Activated T-helper 2 cell treated with anti-CD3 and anti-CD28 coated beads, Interferon-gamma antibody, Interleukin-2, Interleukin-4, amounts not matched to agents 10 μg/mL and 5 μg/mL and 100 μg/mL, durations not matched to agents 14 hours and 24 hours and 36 hours (primary cell): ENCODE results near the gene HHLA2. TPM values are rescaled to one million over a fixed set of nuclear protein-coding genes. Genes with fewer than 3 reads are reported as not detected.
A peak's percentile ranks its signal among the peaks of the same experiment; 100 is the strongest.

ENCODE experiments used
- DNase-seq: peaks from one replicate; pipeline ENCODE4 v3.0.0; 2021; ENCODE audit warnings: low spot score
- H3K27ac Mint-ChIP-seq: one replicate; pipeline ENCODE4 v1.8.0; 2021; ENCODE audit warnings: mixed read lengths
- H3K27me3 Mint-ChIP-seq: one replicate; pipeline ENCODE4 v1.8.0; 2021; ENCODE audit warnings: low read depth, mixed read lengths
- H3K36me3 Mint-ChIP-seq: one replicate; pipeline ENCODE4 v1.8.0; 2021; ENCODE audit warnings: low read depth, mixed read lengths
- H3K4me1 Mint-ChIP-seq: one replicate; pipeline ENCODE4 v1.8.0; 2021; ENCODE audit warnings: low read depth, mixed read lengths
- H3K4me3 Mint-ChIP-seq: one replicate; pipeline ENCODE4 v1.8.0; 2021; ENCODE audit warnings: low read depth, mild to moderate bottlenecking, moderate library complexity, mixed read lengths
- H3K9me3 Mint-ChIP-seq: one replicate; pipeline ENCODE4 v1.8.0; 2021; ENCODE audit warnings: mixed read lengths
- intact Hi-C: fragments of 100-400 bp; cut with micrococcal nuclease; formaldehyde crosslinking; loops from one replicate; pipeline ENCODE4 v1.15.1; 2023
- total RNA-seq: library from RNA; stranded (reverse); gene quantifications from 2 replicates; pipeline ENCODE4 v1.2.3, GENCODE V29; 2022

HHLA2 gene
- total RNA-seq, 1 donor from 2014 or later: 0.66 TPM

DNA sequence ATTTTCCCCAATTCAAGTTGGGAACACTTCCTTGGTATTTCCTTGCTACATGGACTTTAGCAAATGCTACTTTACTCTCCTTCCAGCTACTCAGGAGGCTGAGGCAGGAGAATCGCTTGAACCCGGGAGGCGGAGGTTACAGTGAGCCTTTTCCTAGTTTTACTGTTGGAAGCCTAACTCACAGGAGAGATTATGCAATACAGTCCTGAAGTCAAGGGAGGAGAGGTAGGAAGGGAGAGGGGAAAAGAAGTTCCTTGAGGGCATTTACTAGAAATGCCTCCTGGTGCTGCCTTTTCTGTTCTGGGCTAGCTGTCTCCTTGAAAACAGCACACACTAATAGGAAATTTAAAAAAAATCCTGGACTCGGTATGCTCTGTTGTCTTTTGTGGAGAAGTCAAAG lies 6.2 kb downstream of the HHLA2 start:
- peaks cover 48% of the 10 kb centered on the region for H3K4me1 Mint-ChIP-seq
- DNase-seq: no peak

DNA sequence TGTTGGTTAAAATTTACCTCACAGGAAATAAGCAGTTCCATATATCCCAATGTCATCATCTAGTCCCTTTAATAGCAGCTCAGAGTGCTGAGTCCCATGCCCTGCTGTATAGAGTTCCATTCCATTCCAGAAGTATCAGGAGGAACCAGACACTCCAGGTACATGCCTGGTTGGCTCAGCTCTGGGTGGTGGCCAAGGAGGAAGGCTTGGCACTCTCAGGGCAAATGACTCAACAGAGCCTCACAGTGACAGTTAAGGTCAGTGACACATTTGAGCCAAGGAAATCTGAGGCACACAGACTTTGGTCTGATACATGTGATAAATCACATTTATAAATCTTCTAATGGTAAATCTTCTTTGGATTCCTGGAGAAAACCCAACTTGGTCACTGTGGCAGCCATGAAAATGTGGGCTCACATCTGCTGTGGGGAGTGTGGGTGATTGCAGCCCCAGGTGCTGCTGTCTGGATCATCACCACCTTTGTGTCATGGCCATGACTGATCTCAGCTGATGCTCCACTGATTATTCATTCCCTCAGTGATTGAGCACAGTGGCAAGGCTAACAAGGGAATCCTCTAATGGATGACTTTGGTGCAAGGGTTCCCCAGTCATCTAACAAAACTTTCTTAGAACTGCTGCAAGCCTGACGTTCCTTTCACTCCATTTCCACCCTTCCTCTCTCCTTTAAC lies 9.3 kb downstream of the HHLA2 start:
- Mint-ChIP-seq H3K27ac (no peak overlapping the region), H3K9me3 (peaks cover 14% of the 10 kb centered on the region), H3K27me3 (no peaks in the 10 kb centered on the region), H3K4me3 (no peak overlapping the region), H3K4me1 (peaks cover 35% of the 10 kb centered on the region), H3K36me3 (peaks cover 6% of the 10 kb centered on the region)
- DNase-seq: no peak
- intact Hi-C loops: no loop called here

More for the DNA sequence above, 6.2 kb downstream of the HHLA2 start:
- peaks cover 3% of the 10 kb centered on the region for H3K36me3 Mint-ChIP-seq
- H3K9me3 Mint-ChIP-seq: no peaks in the 10 kb centered on the region
- intact Hi-C loops: loop anchor here (2.0 to 5.0 kb wide), 3 partner anchors 40 to 360 kb away; no protein-coding TSS in a partner anchor
- no peak overlapping the region for H3K27ac Mint-ChIP-seq
- H3K4me3 Mint-ChIP-seq: peak overlapping the region; percentile 22
- H3K27me3 Mint-ChIP-seq: no peaks in the 10 kb centered on the region

DNA sequence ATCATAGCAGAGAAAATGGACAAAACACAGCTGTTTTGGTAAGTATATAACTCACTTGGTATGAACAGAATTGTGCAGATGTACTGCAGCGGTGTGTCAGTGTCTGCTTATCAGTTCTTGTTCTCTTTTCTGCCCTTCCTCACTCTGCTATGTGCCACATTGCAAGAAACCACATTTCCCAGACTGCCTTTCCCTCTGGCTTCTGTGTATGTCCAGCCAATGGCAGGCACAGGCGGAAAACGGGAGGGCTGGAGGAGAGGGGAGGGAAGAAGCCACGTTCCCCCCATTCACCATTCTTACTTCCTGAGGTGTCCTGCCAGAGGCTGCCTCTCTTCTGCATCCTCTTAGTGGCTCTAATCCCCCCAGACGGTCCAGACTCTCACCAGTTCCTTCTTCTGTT lies 15.4 kb downstream of the HHLA2 start:
- Mint-ChIP-seq H3K27me3 (peaks cover 3% of the 10 kb centered on the region), H3K36me3 (peaks cover 2% of the 10 kb centered on the region), H3K4me1 (no peaks in the 10 kb centered on the region), H3K27ac (no peak overlapping the region), H3K4me3 (no peak overlapping the region), H3K9me3 (peaks cover 14% of the 10 kb centered on the region)
- intact Hi-C loops: no loop called here
- DNase-seq: no peak

DNA sequence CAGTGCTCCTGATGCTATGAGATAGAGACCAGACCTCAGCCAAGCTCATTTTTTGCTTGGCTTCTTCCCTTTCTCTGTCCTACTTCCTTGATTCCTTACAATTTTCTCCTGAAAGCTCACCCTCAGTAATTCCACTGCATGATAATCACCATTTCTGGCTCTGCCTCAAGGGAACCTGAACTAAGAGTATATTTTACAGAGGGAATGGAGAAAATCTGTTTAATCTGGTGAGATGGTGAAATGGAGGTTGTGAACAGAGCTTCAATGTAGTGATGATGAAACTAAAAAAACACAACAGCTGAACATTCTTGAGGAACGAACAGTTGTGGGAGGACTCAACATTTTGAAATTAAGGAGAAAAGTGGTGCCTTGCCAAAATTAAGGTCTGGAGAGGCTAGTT lies 16.3 kb downstream of the HHLA2 start:
- H3K9me3 Mint-ChIP-seq: peaks cover 14% of the 10 kb centered on the region
- H3K27me3 Mint-ChIP-seq: peaks cover 3% of the 10 kb centered on the region
- intact Hi-C loops: no loop called here
- no peak overlapping the region for H3K27ac Mint-ChIP-seq
- no peak for DNase-seq
- H3K36me3 Mint-ChIP-seq: peaks cover 2% of the 10 kb centered on the region
- no peaks in the 10 kb centered on the region for H3K4me1 Mint-ChIP-seq
- H3K4me3 Mint-ChIP-seq: no peak overlapping the region

DNA sequence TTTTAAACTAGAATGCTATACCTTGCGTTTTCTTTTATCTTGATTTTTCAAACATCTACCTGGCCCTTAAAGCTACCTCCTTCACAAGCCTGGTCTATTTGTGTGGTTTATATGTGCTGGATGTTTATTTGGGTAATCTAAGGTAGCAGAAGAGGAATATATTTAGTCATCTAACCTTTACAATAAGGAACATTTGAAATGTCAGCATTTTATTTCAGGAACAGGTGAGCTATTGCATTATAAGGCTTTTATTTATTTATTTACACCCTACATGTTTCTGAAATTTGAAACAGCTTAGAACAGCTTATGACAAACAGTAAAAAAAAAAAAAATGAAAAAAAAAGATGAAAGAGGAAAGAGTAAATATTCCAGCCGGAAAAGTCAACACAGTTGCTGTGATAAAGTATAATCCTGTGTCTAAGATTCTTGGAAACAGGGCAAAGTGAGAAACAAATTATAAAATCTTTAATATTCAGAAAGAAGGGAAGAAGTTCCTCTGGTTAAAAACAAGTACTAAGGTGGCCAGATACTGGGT lies 19.5 kb downstream of the HHLA2 start:
- Mint-ChIP-seq H3K4me3 (no peak overlapping the region), H3K36me3 (no peaks in the 10 kb centered on the region), H3K27me3 (peaks cover 5% of the 10 kb centered on the region), H3K9me3 (no peaks in the 10 kb centered on the region), H3K27ac (no peak overlapping the region), H3K4me1 (peaks cover 4% of the 10 kb centered on the region)
- intact Hi-C loops: no loop called here
- DNase-seq: no peak

DNA sequence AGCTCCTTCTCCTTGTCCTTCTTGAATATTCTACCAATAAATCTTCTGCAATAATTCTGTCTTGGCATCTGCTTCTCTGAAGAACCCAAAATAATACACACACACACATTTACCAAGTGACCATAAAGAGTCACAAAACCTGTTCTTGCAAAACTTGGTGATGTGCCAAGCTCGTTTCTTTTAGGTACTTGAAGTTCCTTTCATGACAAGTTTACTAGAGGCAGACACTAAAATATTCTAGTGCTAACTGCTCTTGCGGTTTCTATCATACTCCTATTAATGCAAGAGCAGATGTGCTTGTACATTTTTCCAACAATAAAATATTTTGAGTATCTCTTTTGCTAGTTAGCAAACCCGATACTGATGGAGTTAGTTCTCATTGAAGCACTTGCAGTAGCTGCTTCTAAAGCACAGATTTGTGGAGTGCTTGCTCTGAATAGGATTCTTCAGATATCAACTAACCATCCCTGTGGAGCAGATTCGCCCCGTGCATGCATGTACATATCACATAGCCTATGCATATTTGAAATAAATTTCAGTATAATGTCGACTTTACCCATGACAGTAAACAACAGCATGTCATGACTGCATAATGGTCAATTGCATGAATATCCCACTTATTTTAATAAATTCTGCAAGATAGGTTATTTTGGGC lies 23.2 kb downstream of the HHLA2 start:
- intact Hi-C loops: no loop called here
- peaks cover 11% of the 10 kb centered on the region for H3K4me1 Mint-ChIP-seq
- no peaks in the 10 kb centered on the region for H3K9me3 Mint-ChIP-seq
- no peak for DNase-seq
- peaks cover 2% of the 10 kb centered on the region for H3K27me3 Mint-ChIP-seq
- no peak overlapping the region for H3K27ac Mint-ChIP-seq
- no peak overlapping the region for H3K4me3 Mint-ChIP-seq
- no peaks in the 10 kb centered on the region for H3K36me3 Mint-ChIP-seq

DNA sequence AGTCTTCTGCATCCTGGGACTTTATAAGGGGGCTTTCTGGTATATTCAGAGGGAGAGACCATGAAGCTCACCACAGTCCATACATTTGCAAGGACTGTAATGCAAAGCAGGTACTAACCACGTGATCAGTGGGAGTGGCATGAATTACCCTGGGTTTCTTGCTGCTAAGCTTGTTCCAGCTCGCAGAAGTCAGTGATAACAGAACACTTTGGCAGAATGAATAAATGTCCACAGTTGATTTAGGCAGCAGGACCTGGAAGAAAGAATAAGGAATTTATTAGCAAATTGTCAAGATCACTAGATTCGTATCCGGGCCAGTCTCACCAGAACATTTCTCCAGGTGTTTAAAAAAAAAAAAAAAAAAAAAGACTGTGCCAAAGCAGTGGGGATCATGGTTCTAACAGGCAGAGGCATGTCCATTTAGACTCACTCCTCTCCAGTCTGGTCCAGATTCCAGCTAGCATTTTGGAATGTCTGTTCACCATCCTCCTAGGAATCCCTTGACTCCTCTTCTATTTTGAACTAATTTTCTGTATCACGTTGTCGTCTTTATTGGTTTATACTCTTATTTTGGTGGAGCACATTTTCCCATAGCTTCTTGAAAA lies 24.5 kb downstream of the HHLA2 start:
- DNase-seq: no peak
- peaks cover 6% of the 10 kb centered on the region for H3K36me3 Mint-ChIP-seq
- H3K27ac Mint-ChIP-seq: no peak overlapping the region
- intact Hi-C loops: no loop called here
- H3K27me3 Mint-ChIP-seq: peaks cover 2% of the 10 kb centered on the region
- H3K9me3 Mint-ChIP-seq: peaks cover 6% of the 10 kb centered on the region
- H3K4me1 Mint-ChIP-seq: peaks cover 11% of the 10 kb centered on the region
- no peak overlapping the region for H3K4me3 Mint-ChIP-seq

DNA sequence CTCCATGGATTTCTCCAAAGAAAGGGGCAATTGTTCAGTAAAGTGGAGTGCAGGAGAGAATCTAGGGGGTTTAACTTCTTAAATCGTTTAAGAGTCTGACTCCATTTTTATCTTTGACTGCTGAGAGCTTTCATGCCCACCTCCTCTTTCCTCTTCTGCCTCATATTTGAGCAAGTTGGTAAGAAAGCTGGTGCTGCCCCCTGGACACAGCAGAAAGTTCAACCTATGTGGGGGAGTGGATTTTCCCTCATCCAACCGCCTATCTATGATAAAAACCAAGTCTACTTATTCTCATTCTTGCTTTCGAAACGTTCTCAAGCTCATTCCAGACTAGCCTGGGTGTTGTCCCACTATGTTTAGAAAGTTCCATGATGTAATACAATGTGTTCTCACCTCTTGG lies 26.0 kb downstream of the HHLA2 start:
- no peak for DNase-seq
- Mint-ChIP-seq H3K4me3 (no peak overlapping the region), H3K27ac (no peak overlapping the region), H3K27me3 (peaks cover 2% of the 10 kb centered on the region), H3K36me3 (peaks cover 19% of the 10 kb centered on the region), H3K4me1 (peaks cover 17% of the 10 kb centered on the region), H3K9me3 (peaks cover 19% of the 10 kb centered on the region)
- intact Hi-C loops: no loop called here

DNA sequence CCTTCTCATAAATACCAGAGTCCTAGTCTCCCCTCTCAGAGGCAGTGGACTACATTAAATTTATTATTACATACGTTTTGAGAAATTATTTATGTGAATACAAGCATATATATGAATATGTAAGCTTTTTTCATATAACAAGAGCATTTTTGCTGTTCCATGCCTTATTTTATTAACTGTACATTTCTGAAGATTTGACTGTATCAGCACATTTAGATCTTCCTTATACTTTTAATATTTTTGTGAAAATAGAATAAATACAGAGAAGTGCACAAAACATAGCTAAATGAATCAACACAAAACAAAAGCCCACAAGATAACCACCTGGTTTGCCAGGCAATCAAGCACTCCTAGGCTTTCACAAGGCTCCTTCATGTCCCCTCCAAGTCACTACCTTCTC lies 27.8 kb downstream of the HHLA2 start:
- no peak for DNase-seq
- Mint-ChIP-seq H3K9me3 (peaks cover 22% of the 10 kb centered on the region), H3K4me3 (no peak overlapping the region), H3K27ac (no peak overlapping the region), H3K4me1 (peaks cover 26% of the 10 kb centered on the region), H3K27me3 (peaks cover 2% of the 10 kb centered on the region), H3K36me3 (peaks cover 22% of the 10 kb centered on the region)
- intact Hi-C loops: no loop called here

DNA sequence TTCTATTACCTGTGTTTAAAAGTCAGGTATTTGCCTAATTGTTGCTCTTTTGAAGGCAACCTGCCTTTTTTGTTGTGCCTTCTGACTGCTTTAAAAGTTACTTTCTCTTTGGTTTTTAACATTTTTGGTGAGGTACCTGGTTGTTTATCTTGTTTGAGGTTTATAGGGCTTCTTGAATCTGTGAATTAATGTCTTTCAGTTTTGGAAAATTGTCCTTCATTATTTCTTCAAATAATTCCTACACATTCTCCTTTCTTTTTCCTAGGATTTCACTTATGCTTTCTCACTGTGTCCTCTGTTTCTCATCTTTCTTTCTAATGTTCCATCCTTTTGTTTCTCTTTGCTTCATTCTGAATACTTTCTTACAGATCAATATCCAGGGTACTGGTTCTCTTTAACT lies 30.8 kb downstream of the HHLA2 start:
- Mint-ChIP-seq H3K4me3 (peak overlapping the region; percentile 0), H3K27me3 (no peaks in the 10 kb centered on the region), H3K36me3 (peaks cover 22% of the 10 kb centered on the region), H3K27ac (no peak overlapping the region), H3K9me3 (peaks cover 22% of the 10 kb centered on the region), H3K4me1 (peaks cover 43% of the 10 kb centered on the region)
- DNase-seq: no peak
- intact Hi-C loops: loop anchor here (5.0 kb wide), 1 partner anchor 195 kb away; no protein-coding TSS in a partner anchor

DNA sequence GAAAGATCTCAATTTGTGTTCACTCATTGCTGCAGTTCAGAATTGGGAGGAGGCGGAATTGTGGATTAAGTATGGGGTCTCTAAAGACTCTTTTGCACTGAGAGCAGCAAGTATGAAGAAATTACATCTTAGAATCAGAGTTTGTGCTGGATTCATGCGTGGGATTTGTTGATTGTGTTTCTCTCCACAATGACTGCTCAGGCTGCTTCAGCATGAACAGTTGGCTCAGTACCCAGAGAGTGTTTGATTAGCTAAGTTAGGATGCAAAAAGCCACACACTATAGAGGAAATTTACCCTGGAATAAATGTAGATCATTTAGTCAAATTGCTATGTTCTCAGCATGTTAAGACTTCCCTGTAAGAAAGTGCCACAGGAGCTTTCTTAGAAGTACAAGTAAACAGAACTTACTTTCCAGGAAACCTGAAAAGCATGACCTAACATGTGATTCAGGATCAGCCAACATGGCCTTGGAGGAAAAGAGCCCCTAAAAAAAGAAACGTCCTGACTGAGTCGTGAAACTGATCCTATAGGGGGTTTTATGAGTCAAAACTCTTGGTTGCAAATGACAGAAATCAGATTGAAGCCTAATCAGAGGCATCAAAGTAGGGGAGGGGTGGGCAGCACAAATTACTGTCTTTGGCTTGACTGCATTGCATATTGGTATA lies 32.6 kb downstream of the HHLA2 start:
- H3K36me3 Mint-ChIP-seq: peaks cover 22% of the 10 kb centered on the region
- H3K9me3 Mint-ChIP-seq: peaks cover 22% of the 10 kb centered on the region
- no peak overlapping the region for H3K4me3 Mint-ChIP-seq
- H3K27me3 Mint-ChIP-seq: no peaks in the 10 kb centered on the region
- no peak for DNase-seq
- peaks cover 40% of the 10 kb centered on the region for H3K4me1 Mint-ChIP-seq
- H3K27ac Mint-ChIP-seq: peak overlapping the region; percentile 15
- intact Hi-C loops: loop anchor here (1.0 to 5.0 kb wide), 4 partner anchors 14 to 197 kb away; no protein-coding TSS in a partner anchor

DNA sequence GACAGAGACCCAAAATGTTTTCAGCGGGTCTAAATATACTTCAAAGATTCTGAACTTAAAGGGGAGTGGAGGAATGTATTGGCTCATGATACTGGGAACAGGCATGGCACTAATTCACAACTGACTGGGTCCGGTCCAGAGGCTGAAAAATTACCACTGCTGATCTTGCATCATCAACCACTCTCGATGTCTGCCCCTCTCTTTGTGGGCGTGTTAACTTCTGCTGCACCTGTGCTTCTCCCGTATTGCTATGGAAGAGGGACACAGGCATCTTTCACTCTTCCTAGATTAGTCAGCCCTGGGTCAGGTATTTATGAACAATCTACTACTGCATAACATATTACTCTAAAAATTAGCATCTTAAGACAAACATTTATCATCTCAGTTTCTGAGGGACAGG lies 33.2 kb downstream of the HHLA2 start:
- Mint-ChIP-seq H3K4me3 (no peak overlapping the region), H3K27me3 (no peaks in the 10 kb centered on the region), H3K9me3 (peaks cover 22% of the 10 kb centered on the region), H3K4me1 (peaks cover 40% of the 10 kb centered on the region), H3K27ac (peak overlapping the region; percentile 23), H3K36me3 (peaks cover 22% of the 10 kb centered on the region)
- no peak for DNase-seq
- intact Hi-C loops: loop anchor here (1.0 to 5.0 kb wide), 4 partner anchors 14 to 197 kb away; no protein-coding TSS in a partner anchor
